ENCODE data around the gene AP5S1. TPM values are rescaled to one million over a fixed set of nuclear protein-coding genes. Genes with fewer than 3 reads are reported as not detected.

AP5S1 gene
- total and polyA plus RNA-seq, 11 donors, result 9.5 to 18.6 (median 11.4) TPM

- no peak for TF ChIP-seq CTCF (IDR thresholded peaks at IDR 0.05)
- no peak for TF ChIP-seq POLR2A (IDR thresholded peaks at IDR 0.05)
- Histone ChIP-seq H3K9me3 (no peaks in the 10 kb centered on the region), H3K27me3 (no peaks in the 10 kb centered on the region), H3K4me1 (peaks cover 3 to 42% (median 25%) of the 10 kb centered on the region in 12 donors), H3K27ac (peak overlapping the region; percentile 93 to 99 (median 98)), H3K36me3 (peaks cover 3 to 38% (median 32%) of the 10 kb centered on the region in 9 donors), H3K4me3 (peak overlapping the region; percentile 48 to 95 (median 67))
- DNase-seq (peak in 1 of 5 donors; percentile 33), ATAC-seq (no peak)
- WGBS, 4 donors, result 40 to 42% (median 41%) methylated on average over 20 of the region's 20 CpGs
- intact Hi-C loops (cut with DNase I), result loop anchor here in 7 of 10 donors (1.0 to 2.0 kb wide), 4 partner anchors 26 to 35 kb away; partner anchors contain the start of genes CENPB (in 6 of the 7) and MAVS (in 2 of the 7)
Measured at GRCh38 chr20:3820901-3821727, 767 bp downstream of the AP5S1 start.

GRCh38 chr20:3821996-3822395 is 1.6 kb downstream of the AP5S1 start:
- Histone ChIP-seq H3K27ac (peak overlapping the region in 3 of 12 donors; percentile 93 to 99 (median 95)), H3K4me1 (peaks cover 3 to 39% (median 27%) of the 10 kb centered on the region in 12 donors), H3K36me3 (peaks cover 3 to 45% (median 32%) of the 10 kb centered on the region in 9 donors), H3K9me3 (no peaks in the 10 kb centered on the region), H3K27me3 (no peaks in the 10 kb centered on the region), H3K4me3 (no peak overlapping the region)
- intact Hi-C loops (cut with DNase I), result loop anchor here in 4 of 10 donors (2.0 kb wide), 3 partner anchors 25 to 35 kb away; partner anchors contain the start of genes MAVS (in 2 of the 4) and CENPB (in 1 of the 4)
- ATAC-seq, result no peak
- peak in 1 of 5 donors; percentile 55 for DNase-seq
- no peak for TF ChIP-seq CTCF (IDR thresholded peaks at IDR 0.05)
- WGBS, 4 donors, result 95% methylated on average over 14 of the region's 14 CpGs

GRCh38 chr20:3823881-3824280 is 3.5 kb downstream of the AP5S1 start:
- no peaks in the 10 kb centered on the region for H3K27me3 ChIP-seq
- H3K27ac ChIP-seq, result no peak overlapping the region
- DNase-seq (peak in 1 of 5 donors; percentile 58), ATAC-seq (no peak)
- intact Hi-C loops (cut with DNase I), result no loop called here
- peaks cover 3 to 60% (median 42%) of the 10 kb centered on the region in 9 donors for H3K36me3 ChIP-seq
- no peaks in the 10 kb centered on the region for H3K9me3 ChIP-seq
- peaks cover 3 to 29% (median 18%) of the 10 kb centered on the region in 12 donors for H3K4me1 ChIP-seq
- WGBS, 4 donors, result 90 to 97% (median 94%) methylated on average over 10 to 20 of the region's 20 CpGs
- no peak overlapping the region for H3K4me3 ChIP-seq
- TF ChIP-seq CTCF (IDR thresholded peaks at IDR 0.05) (no peak), POLR2A (IDR thresholded peaks at IDR 0.05) (no peak)

GRCh38 chr20:3825526-3825925 is 5.2 kb downstream of the AP5S1 start:
- WGBS, 4 donors, result 74 to 81% (median 80%) methylated on average over 7 of the region's 7 CpGs
- no peak for ATAC-seq
- H3K4me1 ChIP-seq, result peaks cover 0 to 21% (median 9%) of the 10 kb centered on the region in 12 donors
- peak in 1 of 5 donors; percentile 7 for DNase-seq
- peaks cover 3 to 60% (median 42%) of the 10 kb centered on the region in 9 donors for H3K36me3 ChIP-seq
- TF ChIP-seq CTCF (IDR thresholded peaks at IDR 0.05) (no peak), POLR2A (IDR thresholded peaks at IDR 0.05) (no peak)
- no peak overlapping the region for H3K4me3 ChIP-seq
- H3K27me3 ChIP-seq, result no peaks in the 10 kb centered on the region
- no peaks in the 10 kb centered on the region for H3K9me3 ChIP-seq
- H3K27ac ChIP-seq, result no peak overlapping the region
- intact Hi-C loops (cut with DNase I), result no loop called here

All from heart left ventricle (tissue), 16 donors.